DND-41 (cell line): Measurements from ENCODE around the gene DLL3.

Experiments
- ATAC-seq: fragments of 200-7000 bp; cut with Tn5 transposase; 3 replicates; pipeline ENCODE4 v1.9.1; 2021; ENCODE audit warnings: low read depth; ENCODE audit not compliant: insufficient read depth
- DNase-seq: peaks from one replicate; pipeline ENCODE4 v3.0.0-alpha.2; 2020
- H2AFZ ChIP-seq: 2 replicates; pipeline ENCODE4 v1.6.0; 2012; ENCODE audit warnings: low read depth, low read length
- H3K27ac ChIP-seq: 2 replicates; pipeline ENCODE4 v1.5.1; 2012; ENCODE audit warnings: low read length, inconsistent platforms
- H3K27me3 ChIP-seq: fragments of 200-600 bp; sonication (generic); 2 replicates; pipeline ENCODE4 v1.6.0; 2012; ENCODE audit warnings: low read length, mild to moderate bottlenecking, inconsistent platforms; ENCODE audit not compliant: insufficient read depth, poor library complexity
- H3K36me3 ChIP-seq: 2 replicates; pipeline ENCODE4 v1.5.1; 2012; ENCODE audit warnings: low read length, inconsistent platforms; ENCODE audit not compliant: insufficient read depth
- H3K4me1 ChIP-seq: 2 replicates; pipeline ENCODE4 v1.5.1; 2012; ENCODE audit warnings: mild to moderate bottlenecking, low read length; ENCODE audit not compliant: insufficient read depth
- H3K4me2 ChIP-seq: 2 replicates; pipeline ENCODE4 v1.6.0; 2012; ENCODE audit warnings: mild to moderate bottlenecking, moderate library complexity, low read length, inconsistent platforms; ENCODE audit not compliant: insufficient read depth
- H3K4me3 ChIP-seq, 2 experiments: fragments of 200-600 bp in 1 of 2; shearing (Covaris generic) in 1 of 2; 2 replicates each; pipeline ENCODE4 v1.5.1; 2012 to 2016; ENCODE audit warnings: inconsistent platforms in 2 of 2, low read length in 2 of 2, mild to moderate bottlenecking in 2 of 2, low read depth in 1 of 2, moderate library complexity in 1 of 2
- H3K79me2 ChIP-seq: 2 replicates; pipeline ENCODE4 v1.6.0; 2012; ENCODE audit warnings: low read length, inconsistent platforms; ENCODE audit not compliant: insufficient read depth
- H3K9ac ChIP-seq: 2 replicates; pipeline ENCODE4 v1.6.0; 2012; ENCODE audit warnings: low read depth, mild to moderate bottlenecking, inconsistent platforms, low read length, moderate library complexity
- H3K9me3 ChIP-seq: 2 replicates; pipeline ENCODE4 v1.5.1; 2012; ENCODE audit warnings: low read length, moderate library complexity, mild to moderate bottlenecking, inconsistent platforms; ENCODE audit not compliant: insufficient read depth, severe bottlenecking
- H4K20me1 ChIP-seq: 2 replicates; pipeline ENCODE4 v1.6.0; 2012; ENCODE audit warnings: low read length; ENCODE audit not compliant: insufficient read depth
- CTCF ChIP-seq: IDR thresholded peaks from 2 replicates; pipeline ENCODE4 v1.5.1; 2012; ENCODE audit warnings: borderline replicate concordance, low read length, moderate library complexity, mild to moderate bottlenecking; ENCODE audit not compliant: poor library complexity, severe bottlenecking; ENCODE audit errors: extremely low read depth
- EZH2 ChIP-seq: IDR thresholded peaks from 3 replicates; pipeline ENCODE4 v1.6.1; 2012; ENCODE audit warnings: borderline replicate concordance, low read depth, mild to moderate bottlenecking, moderate library complexity, low read length, inconsistent platforms; ENCODE audit not compliant: severe bottlenecking

Gene DLL3

GRCh38 chr19:39471756-39472536 lies 26.8 kb upstream of the DLL3 start:
- no peak overlapping the region for H3K9ac ChIP-seq
- no peak for ATAC-seq
- no peak overlapping the region for H2AFZ ChIP-seq
- no peaks in the 10 kb centered on the region for H3K4me1 ChIP-seq
- H3K4me2 ChIP-seq: no peak overlapping the region
- H4K20me1 ChIP-seq: peaks cover 5% of the 10 kb centered on the region
- TF ChIP-seq CTCF (no peak), EZH2 (no peak)
- no peaks in the 10 kb centered on the region for H3K9me3 ChIP-seq
- peaks cover 92% of the 10 kb centered on the region for H3K36me3 ChIP-seq
- no peak overlapping the region for H3K4me3 ChIP-seq
- H3K27me3 ChIP-seq: no peaks in the 10 kb centered on the region
- H3K27ac ChIP-seq: no peak overlapping the region
- H3K79me2 ChIP-seq: no peaks in the 10 kb centered on the region
- DNase-seq: peak; percentile 25

- peaks cover 5% of the 10 kb centered on the region for H4K20me1 ChIP-seq
- no peak overlapping the region for H2AFZ ChIP-seq
- no peaks in the 10 kb centered on the region for H3K79me2 ChIP-seq
- no peaks in the 10 kb centered on the region for H3K27me3 ChIP-seq
- H3K9ac ChIP-seq: no peak overlapping the region
- no peak for TF ChIP-seq EZH2
- TF ChIP-seq CTCF: no peak
- H3K4me2 ChIP-seq: no peak overlapping the region
- H3K4me1 ChIP-seq: no peaks in the 10 kb centered on the region
- peaks cover 86% of the 10 kb centered on the region for H3K36me3 ChIP-seq
- no peak overlapping the region for H3K27ac ChIP-seq
- DNase-seq: no peak
- no peaks in the 10 kb centered on the region for H3K9me3 ChIP-seq
- ATAC-seq: no peak
- H3K4me3 ChIP-seq: no peak overlapping the region
These were observed 25.9 kb upstream of the DLL3 start for GRCh38 chr19:39472746-39473442.

- Histone ChIP-seq H3K4me1 (no peaks in the 10 kb centered on the region), H3K36me3 (peaks cover 79% of the 10 kb centered on the region), H3K27ac (no peak overlapping the region), H3K4me2 (no peak overlapping the region), H3K9me3 (no peaks in the 10 kb centered on the region), H2AFZ (no peak overlapping the region), H3K9ac (no peak overlapping the region), H3K79me2 (no peaks in the 10 kb centered on the region), H4K20me1 (peaks cover 5% of the 10 kb centered on the region), H3K4me3 (no peak overlapping the region), H3K27me3 (no peaks in the 10 kb centered on the region)
- ATAC-seq (no peak), DNase-seq (no peak)
- no peak for TF ChIP-seq CTCF
- no peak for TF ChIP-seq EZH2
These were observed 25.2 kb upstream of the DLL3 start for GRCh38 chr19:39473443-39473960.
